SK-N-SH (cell line): ENCODE data around the gene SMIM36. TPM values are rescaled to one million over a fixed set of nuclear protein-coding genes. Genes with fewer than 3 reads are reported as not detected.

Experiments used
- CTCF ChIA-PET: fragments of 300-600, 350-600 bp; formaldehyde crosslinking; extraction: SDS; loops from one replicate; lab custom pipeline; 2021; lab: Yijun Ruan, JAX
- POLR2A ChIA-PET: fragments of 350-600 bp; sonication (Branson Sonifier 250); formaldehyde crosslinking; extraction: SDS; loops from one replicate; lab custom pipeline; 2020; ENCODE audit warnings: antibody characterized with exemption, inconsistent platforms; lab: Yijun Ruan, JAX
- DNase-seq: peaks from one replicate; pipeline ENCODE4 v3.0.0; 2012
- H2AFZ ChIP-seq: fragments of 200-600 bp; sonication (generic); 2 replicates; pipeline ENCODE4 v1.8.1; 2016; ENCODE audit warnings: antibody characterized with exemption, mild to moderate bottlenecking, low read depth
- H3F3A ChIP-seq: fragments of 200-600 bp; sonication (generic); replicated peaks from 2 replicates; pipeline ENCODE3; 2016; ENCODE audit warnings: antibody characterized with exemption, mild to moderate bottlenecking; ENCODE audit not compliant: insufficient read depth
- H3K27ac ChIP-seq, 2 experiments: fragments of 200-500 bp in 1 of 2; fragments of 200-600 bp in 1 of 2; sonication (Bioruptor generic) in 1 of 2; sonication (generic), shearing (Covaris generic) in 1 of 2; 2 replicates each; pipeline versions ENCODE4 v1.5.1 to v1.6.1; 2014 to 2016; ENCODE audit warnings: low read depth in 2 of 2, inconsistent platforms in 1 of 2, low read length in 1 of 2, mild to moderate bottlenecking in 1 of 2, mixed read lengths in 1 of 2
- H3K27me3 ChIP-seq: fragments of 200-600 bp; sonication (generic), shearing (Covaris generic); 2 replicates; pipeline ENCODE4 v1.6.1; 2016; ENCODE audit warnings: mixed run types; ENCODE audit not compliant: insufficient read depth
- H3K36me3 ChIP-seq, 2 experiments: fragments of 200-500 bp in 1 of 2; fragments of 200-600 bp in 1 of 2; sonication (Bioruptor generic) in 1 of 2; sonication (generic) in 1 of 2; replicated peaks in 1 of 2; 2 replicates each; pipeline versions ENCODE3 to v1.5.1; 2014 to 2016; ENCODE audit warnings: low read length in 1 of 2, mild to moderate bottlenecking in 1 of 2; ENCODE audit not compliant: insufficient read depth in 2 of 2, control insufficient read depth in 1 of 2
- H3K4me1 ChIP-seq, 2 experiments: fragments of 200-500 bp in 1 of 2; fragments of 200-600 bp in 1 of 2; sonication (Bioruptor generic) in 1 of 2; sonication (generic), shearing (Covaris generic) in 1 of 2; 2 replicates each; pipeline versions ENCODE4 v1.5.1 to v1.6.1; 2014 to 2016; ENCODE audit warnings: low read depth in 1 of 2, low read length in 1 of 2, mixed run types in 1 of 2; ENCODE audit not compliant: insufficient read depth in 2 of 2, control insufficient read depth in 1 of 2
- H3K4me2 ChIP-seq: fragments of 200-600 bp; sonication (generic), shearing (Covaris generic); 2 replicates; pipeline ENCODE4 v1.6.1; 2017; ENCODE audit warnings: mixed run types
- H3K4me3 ChIP-seq, 2 experiments: fragments of 200-500 bp in 1 of 2; fragments of 200-600 bp in 1 of 2; sonication (Bioruptor generic) in 1 of 2; sonication (generic), shearing (Covaris generic) in 1 of 2; 2 replicates each; pipeline versions ENCODE4 v1.5.1 to v1.8.1; 2014 to 2016; ENCODE audit warnings: low read depth in 2 of 2, inconsistent platforms in 1 of 2, low read length in 1 of 2, mild to moderate bottlenecking in 1 of 2, mixed read lengths in 1 of 2, moderate library complexity in 1 of 2
- H3K79me2 ChIP-seq: fragments of 200-600 bp; sonication (generic); 2 replicates; pipeline ENCODE4 v1.8.1; 2017; ENCODE audit warnings: mild to moderate bottlenecking; ENCODE audit not compliant: insufficient read depth
- H3K9ac ChIP-seq: fragments of 200-600 bp; sonication (generic); 2 replicates; pipeline ENCODE4 v1.6.1; 2017; ENCODE audit warnings: mixed run types
- H3K9me2 ChIP-seq: fragments of 200-600 bp; sonication (generic); 2 replicates; pipeline ENCODE4 v1.6.1; 2017; ENCODE audit warnings: mixed run types
- H3K9me3 ChIP-seq: fragments of 200-600 bp; sonication (generic); 2 replicates; pipeline ENCODE4 v1.6.1; 2017; ENCODE audit warnings: mixed run types, mild to moderate bottlenecking, moderate library complexity
- H4K20me1 ChIP-seq: fragments of 200-600 bp; sonication (generic); 2 replicates; pipeline ENCODE4 v1.6.1; 2017; ENCODE audit warnings: mild to moderate bottlenecking, mixed run types; ENCODE audit not compliant: insufficient read depth
- CHD2 ChIP-seq: fragments of 150-350 bp; IDR thresholded peaks from 2 replicates; pipeline ENCODE4 v1.6.1; 2018; ENCODE audit warnings: low read length; ENCODE audit not compliant: partially characterized antibody
- CTCF ChIP-seq: fragments of 200-600 bp; sonication (generic); IDR thresholded peaks from 2 replicates; pipeline ENCODE4 v1.6.1; 2017; ENCODE audit warnings: antibody characterized with exemption, mild to moderate bottlenecking, moderate library complexity
- GABPA ChIP-seq: IDR thresholded peaks from 2 replicates; pipeline ENCODE4 v1.4.0; 2012; ENCODE audit warnings: low read depth, mild to moderate bottlenecking
- GATA2 ChIP-seq: sonication (generic); formaldehyde crosslinking; IDR thresholded peaks from 2 replicates; pipeline ENCODE4 v1.5.0; 2020; ENCODE audit warnings: mild to moderate bottlenecking, missing genetic modification reagents
- MAX ChIP-seq: IDR thresholded peaks from 2 replicates; pipeline ENCODE4 v1.4.0; 2012; ENCODE audit warnings: low read depth
- RCOR1 ChIP-seq: fragments of 150-350 bp; IDR thresholded peaks from 2 replicates; pipeline ENCODE4 v1.6.1; 2017; ENCODE audit warnings: antibody characterized with exemption, low read length
- RFX5 ChIP-seq: IDR thresholded peaks from 2 replicates; pipeline ENCODE4 v1.6.1; 2012; ENCODE audit warnings: mild to moderate bottlenecking, improper control_type of control experiment, low read length
- SMC3 ChIP-seq: IDR thresholded peaks from 2 replicates; pipeline ENCODE4 v1.6.1; 2012; ENCODE audit warnings: low read depth, low read length, improper control_type of control experiment
- ZBTB33 ChIP-seq: IDR thresholded peaks from 2 replicates; pipeline ENCODE4 v1.4.0; 2012; ENCODE audit warnings: low read depth, borderline replicate concordance
- WGBS: methylation state at CpG from one replicate; pipeline ENCODE4 v1.1.6; 2017; ENCODE audit warnings: low lambda C conversion rate; 5-methylcytosine and 5-hydroxymethylcytosine counted together
- polyA plus RNA-seq, 3 experiments: library from polyadenylated mRNA; depleted of rRNA; stranded (reverse); fragments of >200 nt; gene quantifications; 2 replicates each; pipeline ENCODE4 v1.2.3, GENCODE V29; 2012
- TF ChIP-seq, protein P1 (sequence below): IDR thresholded peaks from 2 replicates; pipeline ENCODE4 v1.4.0; 2012; ENCODE audit warnings: low read depth, borderline replicate concordance

The SMIM36 gene
- polyA plus RNA-seq, 1 of the 3 experiments (the other 2 are of a cell fraction) = not detected

- no peak for TF ChIP-seq CTCF
- TF ChIP-seq, protein P1, sequence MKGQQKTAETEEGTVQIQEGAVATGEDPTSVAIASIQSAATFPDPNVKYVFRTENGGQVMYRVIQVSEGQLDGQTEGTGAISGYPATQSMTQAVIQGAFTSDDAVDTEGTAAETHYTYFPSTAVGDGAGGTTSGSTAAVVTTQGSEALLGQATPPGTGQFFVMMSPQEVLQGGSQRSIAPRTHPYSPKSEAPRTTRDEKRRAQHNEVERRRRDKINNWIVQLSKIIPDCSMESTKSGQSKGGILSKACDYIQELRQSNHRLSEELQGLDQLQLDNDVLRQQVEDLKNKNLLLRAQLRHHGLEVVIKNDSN = no peak
These were observed 29.3 kb upstream of the SMIM36 start (continued) for GRCh38 chr17:55540414-55541091.

DNA sequence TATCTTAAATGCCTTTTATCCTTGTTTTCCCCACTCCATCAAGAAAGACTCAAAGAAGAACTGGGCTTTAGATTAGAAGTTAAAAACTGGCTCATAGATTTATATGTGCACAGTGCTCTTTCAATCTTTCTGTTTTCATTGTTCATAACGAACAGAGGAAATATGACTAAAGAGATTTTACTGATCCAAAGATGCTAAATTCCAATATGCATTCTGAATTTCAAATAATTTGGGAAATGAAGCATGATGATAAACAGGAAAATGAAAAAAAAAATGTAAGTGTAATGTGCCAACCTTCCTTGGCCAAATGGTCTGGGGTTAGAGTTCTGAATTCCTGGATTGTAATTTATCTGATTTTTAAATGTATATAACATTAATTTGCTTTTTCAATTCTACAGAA is 25.0 kb upstream of the SMIM36 start:
- Histone ChIP-seq H3K9ac (no peak overlapping the region), H4K20me1 (no peaks in the 10 kb centered on the region), H2AFZ (no peak overlapping the region), H3K4me3 (no peak overlapping the region), H3K27ac (no peak overlapping the region), H3K9me2 (no peaks in the 10 kb centered on the region), H3K36me3 (no peaks in the 10 kb centered on the region), H3K4me1 (peaks cover 0 to 13% of the 10 kb centered on the region in 2 experiments; a peak in 2 of 4 replicates), H3F3A (peaks cover 22% of the 10 kb centered on the region), H3K9me3 (no peaks in the 10 kb centered on the region), H3K4me2 (no peak overlapping the region), H3K27me3 (no peaks in the 10 kb centered on the region), H3K79me2 (no peaks in the 10 kb centered on the region)
- ChIA-PET POLR2A (no interaction called here), CTCF (interaction anchor here (0.7 to 3.7 kb wide), 6 partner anchors 8 to 233 kb away, joined by 3 to 13 read pairs (median 4); no protein-coding TSS in a partner anchor)
- TF ChIP-seq, protein P1 = no peak
- TF ChIP-seq GATA2 (CRISPR knock-in tag) = no peak
- no peak for TF ChIP-seq MAX
- TF ChIP-seq GABPA = no peak
- no peak for TF ChIP-seq ZBTB33
- no peak for TF ChIP-seq CTCF
- TF ChIP-seq RFX5 = no peak
- no peak for TF ChIP-seq SMC3
- TF ChIP-seq CHD2 = no peak
- no peak for TF ChIP-seq RCOR1
- 49% methylated on average over 1 of the region's 1 CpG for WGBS
- no peak for DNase-seq
